Measurements from ENCODE around the gene AP1G1.

- TF ChIP-seq, protein P1, sequence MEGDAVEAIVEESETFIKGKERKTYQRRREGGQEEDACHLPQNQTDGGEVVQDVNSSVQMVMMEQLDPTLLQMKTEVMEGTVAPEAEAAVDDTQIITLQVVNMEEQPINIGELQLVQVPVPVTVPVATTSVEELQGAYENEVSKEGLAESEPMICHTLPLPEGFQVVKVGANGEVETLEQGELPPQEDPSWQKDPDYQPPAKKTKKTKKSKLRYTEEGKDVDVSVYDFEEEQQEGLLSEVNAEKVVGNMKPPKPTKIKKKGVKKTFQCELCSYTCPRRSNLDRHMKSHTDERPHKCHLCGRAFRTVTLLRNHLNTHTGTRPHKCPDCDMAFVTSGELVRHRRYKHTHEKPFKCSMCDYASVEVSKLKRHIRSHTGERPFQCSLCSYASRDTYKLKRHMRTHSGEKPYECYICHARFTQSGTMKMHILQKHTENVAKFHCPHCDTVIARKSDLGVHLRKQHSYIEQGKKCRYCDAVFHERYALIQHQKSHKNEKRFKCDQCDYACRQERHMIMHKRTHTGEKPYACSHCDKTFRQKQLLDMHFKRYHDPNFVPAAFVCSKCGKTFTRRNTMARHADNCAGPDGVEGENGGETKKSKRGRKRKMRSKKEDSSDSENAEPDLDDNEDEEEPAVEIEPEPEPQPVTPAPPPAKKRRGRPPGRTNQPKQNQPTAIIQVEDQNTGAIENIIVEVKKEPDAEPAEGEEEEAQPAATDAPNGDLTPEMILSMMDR (IDR thresholded peaks at IDR 0.05), result no peak
- no peak for TF ChIP-seq POLR2A (IDR thresholded peaks at IDR 0.05)
These were observed 60.4 kb downstream of the AP1G1 start for GRCh38 chr16:71748226-71748625.
